ENCODE results near the gene STK38. TPM values are rescaled to one million over a fixed set of nuclear protein-coding genes. Genes with fewer than 3 reads are reported as not detected.
"Not testable (repeated sequence)": the region's sequence is repeated elsewhere in the genome, so short reads cannot be mapped to it uniquely, and the experiment has no call there.

STK38 gene
- total RNA-seq, 1 donor from 2014 or later, result 35.0 TPM

DNA sequence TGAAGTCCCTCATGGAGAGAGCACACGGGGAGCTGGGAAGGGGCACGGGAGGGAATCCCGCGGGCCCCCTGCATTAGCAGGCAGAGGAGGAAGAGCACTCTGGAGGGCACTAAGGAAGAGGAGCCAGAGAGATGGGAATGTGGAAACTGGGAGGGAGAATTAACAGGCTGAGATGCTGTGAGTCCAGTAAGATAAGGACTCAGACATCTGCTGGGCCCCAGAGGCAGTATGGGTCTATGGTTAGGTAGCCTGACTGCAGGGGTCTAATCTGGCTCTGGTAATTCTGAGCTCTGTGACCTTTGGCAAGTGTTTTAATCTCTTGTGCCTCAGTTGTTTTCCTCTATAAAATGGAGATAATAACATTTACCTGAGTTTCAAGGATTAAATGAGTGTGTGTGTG lies 31.2 kb upstream of the STK38 start:
- no peak for DNase-seq
- H3K4me1 ChIP-seq, result peaks cover 28% of the 10 kb centered on the region
- H3K4me3 ChIP-seq, result no peak overlapping the region
- H3K36me3 ChIP-seq, result no peaks in the 10 kb centered on the region
- H3K27me3 ChIP-seq (ENCODE audit: low read depth), result no peaks in the 10 kb centered on the region
- no peak overlapping the region for H3K27ac ChIP-seq
- ATAC-seq, result no peak
- intact Hi-C loops (cut with DNase I), result no loop called here
- H3K9me3 ChIP-seq, result no peaks in the 10 kb centered on the region
- TF ChIP-seq, protein P1, sequence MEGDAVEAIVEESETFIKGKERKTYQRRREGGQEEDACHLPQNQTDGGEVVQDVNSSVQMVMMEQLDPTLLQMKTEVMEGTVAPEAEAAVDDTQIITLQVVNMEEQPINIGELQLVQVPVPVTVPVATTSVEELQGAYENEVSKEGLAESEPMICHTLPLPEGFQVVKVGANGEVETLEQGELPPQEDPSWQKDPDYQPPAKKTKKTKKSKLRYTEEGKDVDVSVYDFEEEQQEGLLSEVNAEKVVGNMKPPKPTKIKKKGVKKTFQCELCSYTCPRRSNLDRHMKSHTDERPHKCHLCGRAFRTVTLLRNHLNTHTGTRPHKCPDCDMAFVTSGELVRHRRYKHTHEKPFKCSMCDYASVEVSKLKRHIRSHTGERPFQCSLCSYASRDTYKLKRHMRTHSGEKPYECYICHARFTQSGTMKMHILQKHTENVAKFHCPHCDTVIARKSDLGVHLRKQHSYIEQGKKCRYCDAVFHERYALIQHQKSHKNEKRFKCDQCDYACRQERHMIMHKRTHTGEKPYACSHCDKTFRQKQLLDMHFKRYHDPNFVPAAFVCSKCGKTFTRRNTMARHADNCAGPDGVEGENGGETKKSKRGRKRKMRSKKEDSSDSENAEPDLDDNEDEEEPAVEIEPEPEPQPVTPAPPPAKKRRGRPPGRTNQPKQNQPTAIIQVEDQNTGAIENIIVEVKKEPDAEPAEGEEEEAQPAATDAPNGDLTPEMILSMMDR (IDR thresholded peaks at IDR 0.05), result no peak

DNA sequence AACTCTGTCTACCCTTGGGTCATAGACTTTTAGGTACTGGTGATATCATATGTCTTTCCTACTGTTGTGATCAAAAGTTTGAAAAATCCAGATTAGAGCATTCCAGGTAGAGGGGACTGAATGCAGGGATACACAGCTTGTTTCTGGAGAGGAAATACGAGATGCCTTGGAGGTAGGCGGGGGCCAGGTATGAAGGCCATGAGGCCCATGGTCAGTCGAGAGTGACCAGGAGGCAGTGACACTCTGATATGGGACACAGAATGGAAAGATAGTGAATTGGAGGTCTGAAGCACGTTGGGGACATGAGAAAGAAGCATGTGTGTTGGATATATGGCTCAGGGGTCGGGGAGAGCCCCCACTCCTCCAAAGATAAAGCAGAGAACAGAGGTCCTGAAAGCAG lies 30.8 kb upstream of the STK38 start:
- Histone ChIP-seq H3K4me3 (no peak overlapping the region), H3K36me3 (no peaks in the 10 kb centered on the region), H3K27ac (peak overlapping the region; percentile 18), H3K27me3 (ENCODE audit: low read depth) (no peaks in the 10 kb centered on the region), H3K4me1 (peaks cover 28% of the 10 kb centered on the region), H3K9me3 (no peaks in the 10 kb centered on the region)
- intact Hi-C loops (cut with DNase I), result no loop called here
- ATAC-seq (no peak), DNase-seq (no peak)
- TF ChIP-seq, protein P1 (IDR thresholded peaks at IDR 0.05), result no peak

DNA sequence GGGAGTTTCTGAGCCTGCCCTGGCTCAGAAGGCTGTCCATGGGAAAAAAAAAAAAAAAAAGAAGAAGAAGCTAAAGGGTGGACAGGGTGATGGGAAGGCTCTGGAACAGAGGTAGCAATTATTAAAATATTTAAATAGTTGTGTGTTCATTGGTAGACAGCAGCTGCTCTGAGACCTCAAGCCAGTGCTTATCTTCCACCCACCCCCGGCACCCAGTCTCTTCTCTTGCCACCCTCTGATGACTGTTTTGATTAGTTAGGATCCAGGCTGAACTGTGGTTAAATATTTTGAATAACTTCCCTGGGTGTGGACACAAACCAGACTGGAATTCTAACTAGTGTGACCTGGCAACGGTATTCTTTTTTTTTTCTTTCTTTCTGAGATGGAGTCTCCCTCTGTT lies 30.0 kb upstream of the STK38 start:
- Histone ChIP-seq H3K27me3 (ENCODE audit: low read depth) (no peaks in the 10 kb centered on the region), H3K4me3 (no peak overlapping the region), H3K9me3 (no peaks in the 10 kb centered on the region), H3K27ac (peak overlapping the region; percentile 18), H3K36me3 (no peaks in the 10 kb centered on the region), H3K4me1 (peaks cover 28% of the 10 kb centered on the region)
- no peak for DNase-seq
- intact Hi-C loops (cut with DNase I), result no loop called here
- TF ChIP-seq, protein P1 (IDR thresholded peaks at IDR 0.05), result no peak
- peak; percentile 80 to 84 for ATAC-seq

DNA sequence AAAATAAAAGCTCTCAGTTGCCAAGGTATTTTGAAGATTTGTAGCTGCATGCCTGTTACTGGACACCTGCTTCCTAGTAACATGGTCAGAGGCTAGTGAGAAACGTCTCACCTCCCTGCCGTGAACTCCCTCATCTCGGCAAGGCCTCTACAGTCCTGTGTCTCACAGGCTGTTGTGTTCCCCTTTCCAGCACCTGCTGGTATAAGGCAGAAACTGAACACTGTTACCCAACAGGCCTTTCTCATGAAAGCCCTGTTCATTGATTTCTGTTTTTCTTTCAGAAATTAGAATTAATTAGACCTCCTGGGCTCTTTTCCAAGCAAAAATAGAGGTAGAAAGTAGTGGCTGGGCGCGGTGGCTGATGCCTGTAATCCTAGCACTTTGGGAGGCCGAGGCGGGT lies 29.3 kb upstream of the STK38 start:
- TF ChIP-seq, protein P1 (IDR thresholded peaks at IDR 0.05), result no peak
- Histone ChIP-seq H3K27me3 (ENCODE audit: low read depth) (no peaks in the 10 kb centered on the region), H3K4me1 (peaks cover 28% of the 10 kb centered on the region), H3K36me3 (no peaks in the 10 kb centered on the region), H3K4me3 (no peak overlapping the region), H3K27ac (peak overlapping the region; percentile 18), H3K9me3 (no peaks in the 10 kb centered on the region)
- intact Hi-C loops (cut with DNase I), result no loop called here
- no peak for DNase-seq
- ATAC-seq, result no peak

DNA sequence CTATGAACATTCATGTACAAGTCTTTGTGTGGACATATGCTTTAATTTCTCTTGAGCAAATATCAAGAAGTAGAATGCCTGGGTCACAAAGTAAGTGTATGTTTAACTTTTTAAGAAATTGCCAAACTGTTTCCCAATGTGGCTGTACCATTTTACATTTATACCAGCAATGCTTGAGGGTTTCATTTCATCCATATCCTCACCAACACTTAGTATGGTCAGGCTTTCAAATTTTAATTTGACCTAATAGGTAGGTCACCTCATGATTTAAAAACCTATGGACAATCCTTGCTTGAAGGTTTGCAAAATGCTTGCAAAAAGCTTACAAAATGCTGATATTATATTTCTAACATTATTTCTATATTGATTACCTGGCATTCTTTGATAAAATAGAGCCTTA lies 27.4 kb upstream of the STK38 start:
- DNase-seq, result no peak
- Histone ChIP-seq H3K4me3 (no peak overlapping the region), H3K36me3 (no peaks in the 10 kb centered on the region), H3K9me3 (no peaks in the 10 kb centered on the region), H3K4me1 (peaks cover 22% of the 10 kb centered on the region), H3K27ac (no peak overlapping the region), H3K27me3 (ENCODE audit: low read depth) (no peaks in the 10 kb centered on the region)
- intact Hi-C loops (cut with DNase I), result no loop called here
- no peak for ATAC-seq
- TF ChIP-seq, protein P1 (IDR thresholded peaks at IDR 0.05), result no peak

DNA sequence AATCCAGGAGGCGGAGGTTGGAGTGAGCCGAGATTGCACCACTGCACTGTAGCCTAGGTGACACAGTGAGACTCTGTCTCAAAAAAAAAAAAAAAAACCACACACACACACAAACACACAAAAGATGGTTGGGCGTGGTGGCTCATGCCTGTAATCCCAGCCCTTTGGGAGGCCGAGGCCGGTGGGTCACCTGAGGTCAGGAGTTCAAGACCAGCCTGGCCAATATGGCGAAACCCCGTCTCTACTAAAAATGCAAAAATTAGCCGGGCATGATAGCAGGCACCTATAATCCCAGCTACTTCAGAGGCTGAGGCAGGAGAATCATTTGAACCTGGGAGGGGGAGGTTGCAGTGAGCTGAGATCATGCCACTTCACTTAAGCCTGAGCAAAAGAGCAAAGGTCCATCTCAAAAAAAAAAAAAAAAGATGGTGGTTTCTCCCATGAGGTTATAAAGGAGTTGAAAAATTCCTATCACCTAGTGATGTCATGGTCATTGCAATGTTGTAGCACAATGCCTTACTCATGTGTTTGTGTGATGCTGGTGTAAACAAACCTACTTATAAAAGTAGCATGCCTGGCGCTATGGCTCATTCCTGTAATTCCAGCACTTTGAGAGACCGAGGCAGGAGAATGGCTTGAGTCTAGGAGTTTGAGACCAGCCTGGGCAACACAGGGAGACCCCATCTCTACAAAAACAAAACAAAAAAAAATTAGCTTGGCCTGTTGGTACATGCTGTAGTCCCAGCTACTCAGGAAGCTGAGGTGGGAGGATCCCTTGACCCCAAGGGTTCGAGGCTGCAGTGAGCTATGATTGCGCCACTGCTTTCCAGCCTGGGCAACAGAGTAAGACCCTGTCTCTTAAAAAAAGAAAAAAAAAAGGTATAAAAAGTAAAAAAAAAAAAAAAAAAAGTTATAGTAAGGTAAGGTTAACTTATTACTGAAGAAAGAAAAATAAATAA lies 25.4 kb upstream of the STK38 start:
- H3K4me3 ChIP-seq; H3K27ac ChIP-seq; DNase-seq; H3K9me3 ChIP-seq; H3K27me3 ChIP-seq (ENCODE audit: low read depth); H3K36me3 ChIP-seq; intact Hi-C loops (cut with DNase I): not testable (repeated sequence)
- ATAC-seq, result peak in 1 of 2 donors; percentile 18
- peaks cover 10% of the 10 kb centered on the region for H3K4me1 ChIP-seq
